Liver (tissue), 3 donors: ENCODE measurements around the gene FASTK.

Experiments used
- FOXA2 ChIP-seq: IDR thresholded peaks from 2 replicates; pipeline ENCODE4 v1.6.1; 2016; ENCODE audit warnings: antibody characterized with exemption
- GABPA ChIP-seq, 2 donors: IDR thresholded peaks in 1 of 2; conservative IDR thresholded peaks in 1 of 2; 2 replicates each; pipeline ENCODE4 v1.6.1; 2016; ENCODE audit warnings: antibody characterized with exemption in 2 of 2, mild to moderate bottlenecking in 1 of 2, moderate library complexity in 1 of 2
- JUND ChIP-seq, 2 donors: IDR thresholded peaks; 2 replicates each; pipeline ENCODE4 v1.6.1; 2016; ENCODE audit warnings: antibody characterized with exemption in 2 of 2
- RXRA ChIP-seq, 2 donors: IDR thresholded peaks; 2 replicates each; pipeline ENCODE4 v1.6.1; 2017 to 2018; ENCODE audit warnings: antibody characterized with exemption in 2 of 2, mild to moderate bottlenecking in 1 of 2
- SP1 ChIP-seq: IDR thresholded peaks from 2 replicates; pipeline ENCODE4 v1.6.1; 2018; ENCODE audit warnings: antibody characterized with exemption, mild to moderate bottlenecking
- TAF1 ChIP-seq: conservative IDR thresholded peaks from 2 replicates; pipeline ENCODE4 v1.6.1; 2016; ENCODE audit warnings: antibody characterized with exemption, mild to moderate bottlenecking
- YY1 ChIP-seq: IDR thresholded peaks from 2 replicates; pipeline ENCODE4 v1.6.1; 2016; ENCODE audit warnings: antibody characterized with exemption, mild to moderate bottlenecking
- TF ChIP-seq, protein P1 (sequence below): fragments of 150-350 bp; IDR thresholded peaks from 2 replicates; pipeline ENCODE4 v1.5.1; 2017; ENCODE audit warnings: improper control_type of control experiment, low read depth, low read length; ENCODE audit not compliant: missing input control
- TF ChIP-seq, protein P2 (sequence below): IDR thresholded peaks from 2 replicates; pipeline ENCODE4 v1.6.1; 2016; ENCODE audit warnings: antibody characterized with exemption, mild to moderate bottlenecking
- TF ChIP-seq, protein P3 (sequence below): IDR thresholded peaks from 2 replicates; pipeline ENCODE4 v1.6.1; 2016; ENCODE audit warnings: antibody characterized with exemption
- donor health status: healthy.
- donor health status: healthy.

DNA sequence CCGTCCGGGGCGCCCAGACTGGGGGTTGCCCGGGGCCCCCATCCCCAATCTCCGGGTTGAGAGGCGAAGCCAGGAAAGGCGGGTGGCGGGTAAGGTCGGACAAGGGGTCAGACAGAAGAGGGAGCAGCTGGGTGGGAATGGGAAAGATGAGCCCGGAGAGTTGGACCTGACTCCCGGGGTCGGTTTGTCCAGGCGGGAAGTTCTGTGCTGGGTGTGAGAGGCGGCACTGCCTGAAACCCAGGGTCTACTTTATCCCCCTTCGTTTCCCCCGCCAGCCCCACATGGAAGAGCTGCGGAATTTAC lies 20.5 kb downstream of the FASTK start:
- no peak for TF ChIP-seq JUND (IDR thresholded peaks at IDR 0.05)
- TF ChIP-seq, protein P1, sequence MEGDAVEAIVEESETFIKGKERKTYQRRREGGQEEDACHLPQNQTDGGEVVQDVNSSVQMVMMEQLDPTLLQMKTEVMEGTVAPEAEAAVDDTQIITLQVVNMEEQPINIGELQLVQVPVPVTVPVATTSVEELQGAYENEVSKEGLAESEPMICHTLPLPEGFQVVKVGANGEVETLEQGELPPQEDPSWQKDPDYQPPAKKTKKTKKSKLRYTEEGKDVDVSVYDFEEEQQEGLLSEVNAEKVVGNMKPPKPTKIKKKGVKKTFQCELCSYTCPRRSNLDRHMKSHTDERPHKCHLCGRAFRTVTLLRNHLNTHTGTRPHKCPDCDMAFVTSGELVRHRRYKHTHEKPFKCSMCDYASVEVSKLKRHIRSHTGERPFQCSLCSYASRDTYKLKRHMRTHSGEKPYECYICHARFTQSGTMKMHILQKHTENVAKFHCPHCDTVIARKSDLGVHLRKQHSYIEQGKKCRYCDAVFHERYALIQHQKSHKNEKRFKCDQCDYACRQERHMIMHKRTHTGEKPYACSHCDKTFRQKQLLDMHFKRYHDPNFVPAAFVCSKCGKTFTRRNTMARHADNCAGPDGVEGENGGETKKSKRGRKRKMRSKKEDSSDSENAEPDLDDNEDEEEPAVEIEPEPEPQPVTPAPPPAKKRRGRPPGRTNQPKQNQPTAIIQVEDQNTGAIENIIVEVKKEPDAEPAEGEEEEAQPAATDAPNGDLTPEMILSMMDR: no peak
- TF ChIP-seq SP1: no peak
- no peak for TF ChIP-seq GABPA (IDR thresholded peaks at IDR 0.05 in 1 of 2, conservative IDR thresholded peaks at IDR 0.05 in 1 of 2)
- TF ChIP-seq, protein P2, sequence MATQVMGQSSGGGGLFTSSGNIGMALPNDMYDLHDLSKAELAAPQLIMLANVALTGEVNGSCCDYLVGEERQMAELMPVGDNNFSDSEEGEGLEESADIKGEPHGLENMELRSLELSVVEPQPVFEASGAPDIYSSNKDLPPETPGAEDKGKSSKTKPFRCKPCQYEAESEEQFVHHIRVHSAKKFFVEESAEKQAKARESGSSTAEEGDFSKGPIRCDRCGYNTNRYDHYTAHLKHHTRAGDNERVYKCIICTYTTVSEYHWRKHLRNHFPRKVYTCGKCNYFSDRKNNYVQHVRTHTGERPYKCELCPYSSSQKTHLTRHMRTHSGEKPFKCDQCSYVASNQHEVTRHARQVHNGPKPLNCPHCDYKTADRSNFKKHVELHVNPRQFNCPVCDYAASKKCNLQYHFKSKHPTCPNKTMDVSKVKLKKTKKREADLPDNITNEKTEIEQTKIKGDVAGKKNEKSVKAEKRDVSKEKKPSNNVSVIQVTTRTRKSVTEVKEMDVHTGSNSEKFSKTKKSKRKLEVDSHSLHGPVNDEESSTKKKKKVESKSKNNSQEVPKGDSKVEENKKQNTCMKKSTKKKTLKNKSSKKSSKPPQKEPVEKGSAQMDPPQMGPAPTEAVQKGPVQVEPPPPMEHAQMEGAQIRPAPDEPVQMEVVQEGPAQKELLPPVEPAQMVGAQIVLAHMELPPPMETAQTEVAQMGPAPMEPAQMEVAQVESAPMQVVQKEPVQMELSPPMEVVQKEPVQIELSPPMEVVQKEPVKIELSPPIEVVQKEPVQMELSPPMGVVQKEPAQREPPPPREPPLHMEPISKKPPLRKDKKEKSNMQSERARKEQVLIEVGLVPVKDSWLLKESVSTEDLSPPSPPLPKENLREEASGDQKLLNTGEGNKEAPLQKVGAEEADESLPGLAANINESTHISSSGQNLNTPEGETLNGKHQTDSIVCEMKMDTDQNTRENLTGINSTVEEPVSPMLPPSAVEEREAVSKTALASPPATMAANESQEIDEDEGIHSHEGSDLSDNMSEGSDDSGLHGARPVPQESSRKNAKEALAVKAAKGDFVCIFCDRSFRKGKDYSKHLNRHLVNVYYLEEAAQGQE: no peak
- no peak for TF ChIP-seq TAF1
- TF ChIP-seq YY1: no peak
- no peak for TF ChIP-seq FOXA2
- TF ChIP-seq, protein P3, sequence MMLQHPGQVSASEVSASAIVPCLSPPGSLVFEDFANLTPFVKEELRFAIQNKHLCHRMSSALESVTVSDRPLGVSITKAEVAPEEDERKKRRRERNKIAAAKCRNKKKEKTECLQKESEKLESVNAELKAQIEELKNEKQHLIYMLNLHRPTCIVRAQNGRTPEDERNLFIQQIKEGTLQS: no peak
- TF ChIP-seq RXRA (IDR thresholded peaks at IDR 0.05): no peak
